H1 (cell line): ENCODE measurements around the gene RPL28. TPM values are rescaled to one million over a fixed set of nuclear protein-coding genes. Genes with fewer than 3 reads are reported as not detected.

Source experiments
- CTCF ChIA-PET: fragments of 300-600 bp; sonication (Branson Sonifier 250); formaldehyde crosslinking; loops from one replicate; lab custom pipeline; 2021; ENCODE audit not compliant: partially characterized antibody; lab: Charles Lee
- POLR2A ChIA-PET: fragments of 300-600 bp; sonication (Branson Sonifier 250); formaldehyde crosslinking; loops from one replicate; lab custom pipeline; 2021; ENCODE audit warnings: inconsistent platforms; ENCODE audit not compliant: partially characterized antibody; lab: Charles Lee
- DNase-seq, 2 experiments: peaks; one replicate each; pipeline versions ENCODE4 v3.0.0 to v3.0.0-alpha.2; 2010 to 2022; ENCODE audit warnings: low spot score in 2 of 2, low read depth in 1 of 2, mixed read lengths in 1 of 2
- FAIRE-seq: peaks from 2 replicates; lab custom pipeline; 2011; peaks lifted over from hg19 to GRCh38; lab: Jason Lieb, UNC
- H2AFZ ChIP-seq: 2 replicates; pipeline ENCODE4 v1.8.1; 2012; ENCODE audit warnings: low read length, inconsistent platforms
- H2AK5ac ChIP-seq: 2 replicates; pipeline ENCODE4 v1.6.1; 2013; ENCODE audit warnings: low read depth, low read length
- H2BK120ac ChIP-seq: replicated peaks from 2 replicates; pipeline ENCODE3; 2013; ENCODE audit warnings: low read depth, low read length, inconsistent platforms
- H2BK12ac ChIP-seq: 2 replicates; pipeline ENCODE4 v1.6.1; 2013; ENCODE audit warnings: low read depth, low read length
- H2BK15ac ChIP-seq: 2 replicates; pipeline ENCODE4 v1.6.1; 2013; ENCODE audit warnings: low read length
- H2BK20ac ChIP-seq: 2 replicates; pipeline ENCODE4 v1.6.1; 2013; ENCODE audit warnings: low read length
- H2BK5ac ChIP-seq: 2 replicates; pipeline ENCODE4 v1.6.1; 2013; ENCODE audit warnings: low read depth, low read length
- H3K14ac ChIP-seq: 2 replicates; pipeline ENCODE4 v1.6.1; 2013; ENCODE audit warnings: inconsistent platforms; ENCODE audit not compliant: insufficient read length
- H3K18ac ChIP-seq: 2 replicates; pipeline ENCODE4 v1.6.1; 2013; ENCODE audit warnings: low read length; ENCODE audit errors: extremely low read depth
- H3K23ac ChIP-seq: 2 replicates; pipeline ENCODE4 v1.6.1; 2013; ENCODE audit warnings: inconsistent platforms; ENCODE audit not compliant: insufficient read length
- H3K23me2 ChIP-seq: 2 replicates; pipeline ENCODE4 v1.6.1; 2013; ENCODE audit warnings: low read depth, low read length
- H3K27ac ChIP-seq: 2 replicates; pipeline ENCODE4 v1.6.1; 2011; ENCODE audit warnings: low read depth, low read length, inconsistent platforms
- H3K27me3 ChIP-seq, 4 experiments: replicated peaks in 1 of 4; 1 replicate in 1 of 4; 2 replicates in 3 of 4; pipeline versions ENCODE4 v1.6.1 to v1.8.1; 2011 to 2013; ENCODE audit warnings: low read length in 3 of 4, mild to moderate bottlenecking in 3 of 4, inconsistent platforms in 2 of 4, mixed read lengths in 2 of 4, moderate library complexity in 1 of 4; ENCODE audit not compliant: control insufficient read depth in 3 of 4, insufficient read depth in 3 of 4; ENCODE audit errors: extremely low read depth in 1 of 4
- H3K36me3 ChIP-seq, 4 experiments: 2 replicates each; pipeline versions ENCODE4 v1.6.1 to v1.8.1; 2011 to 2013; ENCODE audit warnings: mild to moderate bottlenecking in 4 of 4, low read length in 3 of 4, moderate library complexity in 2 of 4, control low read depth in 1 of 4, inconsistent platforms in 1 of 4; ENCODE audit not compliant: insufficient read depth in 4 of 4, control insufficient read depth in 2 of 4
- H3K4ac ChIP-seq: replicated peaks from 2 replicates; pipeline ENCODE3; 2013; ENCODE audit warnings: low read length, low read depth, mixed read lengths, inconsistent platforms; ENCODE audit not compliant: insufficient read length
- H3K4me1 ChIP-seq, 4 experiments: replicated peaks in 1 of 4; 1 replicate in 1 of 4; 2 replicates in 3 of 4; pipeline versions ENCODE4 v1.6.1 to v1.8.1; 2011 to 2013; ENCODE audit warnings: low read length in 3 of 4, inconsistent platforms in 2 of 4, mixed read lengths in 1 of 4; ENCODE audit not compliant: insufficient read depth in 4 of 4, control insufficient read depth in 3 of 4
- H3K4me2 ChIP-seq, 2 experiments: 2 replicates each; pipeline versions ENCODE4 v1.6.1 to v1.8.1; 2011 to 2013; ENCODE audit warnings: low read depth in 2 of 2, low read length in 2 of 2, control low read depth in 1 of 2, inconsistent platforms in 1 of 2, mild to moderate bottlenecking in 1 of 2; ENCODE audit not compliant: insufficient read depth in 1 of 2
- H3K4me3 ChIP-seq, 4 experiments: fragments of 200-600, 300-600 bp in 1 of 4; sonication (generic), shearing (Covaris generic), sonication (Bioruptor Twin) in 1 of 4; 2 replicates each; pipeline versions ENCODE4 v1.5.1 to v1.8.1; 2011 to 2016; ENCODE audit warnings: low read length in 4 of 4, low read depth in 3 of 4, control low read depth in 2 of 4, inconsistent platforms in 2 of 4, mild to moderate bottlenecking in 2 of 4, mixed read lengths in 1 of 4, moderate library complexity in 1 of 4; ENCODE audit not compliant: insufficient read depth in 2 of 4; ENCODE audit errors: extremely low read depth in 1 of 4
- H3K56ac ChIP-seq: replicated peaks from 2 replicates; pipeline ENCODE3; 2013; ENCODE audit warnings: low read depth, mild to moderate bottlenecking, mixed read lengths, low read length, inconsistent platforms; ENCODE audit not compliant: insufficient read length
- H3K79me1 ChIP-seq: 2 replicates; pipeline ENCODE4 v1.6.1; 2013; ENCODE audit warnings: low read depth, low read length, control low read depth
- H3K79me2 ChIP-seq, 2 experiments: 2 replicates each; pipeline versions ENCODE4 v1.6.1 to v1.8.1; 2012 to 2013; ENCODE audit warnings: low read length in 2 of 2, mild to moderate bottlenecking in 2 of 2, inconsistent platforms in 1 of 2; ENCODE audit not compliant: insufficient read depth in 2 of 2, control insufficient read depth in 1 of 2
- H3K9ac ChIP-seq, 4 experiments: replicated peaks in 1 of 4; 1 replicate in 1 of 4; 2 replicates in 3 of 4; pipeline versions ENCODE4 v1.6.1 to v1.8.1; 2011 to 2013; ENCODE audit warnings: low read depth in 3 of 4, low read length in 3 of 4, control low read depth in 2 of 4, mild to moderate bottlenecking in 2 of 4, moderate library complexity in 2 of 4, inconsistent platforms in 1 of 4; ENCODE audit errors: extremely low read depth in 1 of 4
- H3K9me3 ChIP-seq, 2 experiments: 2 replicates each; pipeline versions ENCODE4 v1.6.1 to v1.8.1; 2012 to 2013; ENCODE audit warnings: mild to moderate bottlenecking in 2 of 2, moderate library complexity in 2 of 2, control low read depth in 1 of 2, inconsistent platforms in 1 of 2, low read depth in 1 of 2, low read length in 1 of 2, mixed read lengths in 1 of 2; ENCODE audit not compliant: insufficient read depth in 2 of 2
- H4K20me1 ChIP-seq, 2 experiments: replicated peaks in 1 of 2; 2 replicates each; pipeline versions ENCODE3 to v1.8.1; 2011 to 2013; ENCODE audit warnings: inconsistent platforms in 2 of 2, low read length in 2 of 2, mild to moderate bottlenecking in 1 of 2; ENCODE audit not compliant: insufficient read depth in 2 of 2, control insufficient read depth in 1 of 2
- H4K5ac ChIP-seq: 2 replicates; pipeline ENCODE4 v1.6.1; 2013; ENCODE audit warnings: low read length, low read depth, mixed read lengths, inconsistent platforms; ENCODE audit not compliant: insufficient read length
- H4K8ac ChIP-seq: 2 replicates; pipeline ENCODE4 v1.8.0; 2013; ENCODE audit warnings: mild to moderate bottlenecking, moderate library complexity, low read length, inconsistent platforms; ENCODE audit not compliant: insufficient read depth; ENCODE audit errors: extremely low read depth
- H4K91ac ChIP-seq: replicated peaks from 2 replicates; pipeline ENCODE3; 2013; ENCODE audit warnings: low read length, mixed read lengths, inconsistent platforms; ENCODE audit not compliant: insufficient read length
- CTCF ChIP-seq, 3 experiments: IDR thresholded peaks; 1 replicate in 2 of 3; 2 replicates in 1 of 3; pipeline versions ENCODE4 v1.5.1 to v1.6.1; 2011; ENCODE audit warnings: low read length in 3 of 3, mild to moderate bottlenecking in 3 of 3, inconsistent platforms in 2 of 3, low read depth in 1 of 3, moderate library complexity in 1 of 3; ENCODE audit not compliant: insufficient read depth in 1 of 3; ENCODE audit errors: control extremely low read depth in 1 of 3
- EZH2 ChIP-seq: fragments of 200-600 bp; sonication (generic); IDR thresholded peaks from 2 replicates; pipeline ENCODE4 v1.7.1; 2012; ENCODE audit warnings: low read depth, mild to moderate bottlenecking, moderate library complexity, low read length, inconsistent platforms; ENCODE audit not compliant: severe bottlenecking
- KDM1A ChIP-seq: fragments of 200-600, 300-600 bp; sonication (generic); IDR thresholded peaks from 2 replicates; pipeline ENCODE4 v1.7.1; 2016; ENCODE audit warnings: mild to moderate bottlenecking, low read length, borderline replicate concordance
- KDM5A ChIP-seq: fragments of 200-600 bp; IDR thresholded peaks from 2 replicates; pipeline ENCODE4 v1.7.1; 2012; ENCODE audit warnings: mild to moderate bottlenecking, low read length, inconsistent platforms, mixed read lengths
- SIX5 ChIP-seq: IDR thresholded peaks from 2 replicates; pipeline ENCODE4 v1.6.1; 2011; ENCODE audit warnings: mild to moderate bottlenecking, low read depth, low read length
- SP1 ChIP-seq: IDR thresholded peaks from 2 replicates; pipeline ENCODE4 v1.6.1; 2011; ENCODE audit warnings: low read depth, low read length
- SP4 ChIP-seq: IDR thresholded peaks from 2 replicates; pipeline ENCODE4 v1.6.1; 2012; ENCODE audit warnings: low read length, inconsistent platforms
- WGBS, 2 experiments: shearing (Covaris generic) in 1 of 2; methylation state at CpG; one replicate each; pipeline versions ENCODE4 v1.1.6 to v1.1.7; 2013 to 2015; ENCODE audit warnings: low lambda C conversion rate in 2 of 2, mixed read lengths in 2 of 2, inconsistent platforms in 1 of 2, low coverage in 1 of 2, missing lambda C conversion rate in 1 of 2; ENCODE audit not compliant: insufficient replicate concordance in 2 of 2, insufficient coverage in 1 of 2, insufficient read length in 1 of 2; ENCODE audit errors: extremely low coverage in 1 of 2, missing lambda C conversion rate in 1 of 2; 5-methylcytosine and 5-hydroxymethylcytosine counted together
- polyA plus RNA-seq, 7 experiments: library from polyadenylated mRNA; depleted of rRNA in 3 of 7; stranded (reverse) in 5 of 7; unstranded in 2 of 7; fragments of >200 nt in 5 of 7; fragments of 200-250 nt in 2 of 7; gene quantifications; 1 replicate in 5 of 7; 2 replicates in 1 of 7; 4 replicates in 1 of 7; pipeline versions ENCODE4 v1.2.1 to v1.2.3, GENCODE V29; 2011 to 2013; ENCODE audit warnings: missing spikeins in 2 of 7, mixed read lengths in 2 of 7
- total RNA-seq: library from RNA; stranded (reverse); fragmentation: NEBNext Ultra II Directional; extraction: Animal tissue kit (Norgen Biotek cat#: 25700); gene quantifications from 2 replicates; pipeline ENCODE4 v1.2.1, GENCODE V29; 2021

RPL28 gene
- total and polyA plus RNA-seq, 2 of the 8 experiments (the other 6 are each of a cell fraction or from before 2014, with no cell fraction given): 2,123 to 8,402 TPM

- H3K4ac ChIP-seq: peak overlapping the region; percentile 8
- peak overlapping the region; percentile 69 to 85 (median 84) for H3K4me3 ChIP-seq
- H3K9ac ChIP-seq: peak overlapping the region in 3 of 4 experiments; percentile 68 to 82 (median 76); a peak in 5 of 7 replicates
- FAIRE-seq (no peak), DNase-seq (no peak)
- peak overlapping the region; percentile 88 for H3K56ac ChIP-seq
- H3K14ac ChIP-seq: no peak overlapping the region
- peak overlapping the region; percentile 80 for H3K18ac ChIP-seq
- H2BK12ac ChIP-seq: 0 out of 2 replicates have a peak overlapping the region, but pooled peaks have one; percentile 50
- no peak overlapping the region for H2BK120ac ChIP-seq
- peak overlapping the region; percentile 88 for H2BK5ac ChIP-seq
- CTCF ChIA-PET: interaction anchor here (0.6 to 2.1 kb wide), 10 partner anchors 9 to 877 kb away, joined by 3 to 12 read pairs (median 5); partner anchors contain the start of genes LENG9 and TMEM150B
- H3K36me3 ChIP-seq: peaks cover 0 to 22% (median 13%) of the 10 kb centered on the region in 4 experiments; a peak in 4 of 8 replicates
- peaks cover 20% of the 10 kb centered on the region; the same call in 1 of the 2 replicates for H3K23me2 ChIP-seq
- no peak overlapping the region for H2BK20ac ChIP-seq
- H2AFZ ChIP-seq: no peak overlapping the region
- peak overlapping the region; percentile 74 for H4K8ac ChIP-seq
- H4K91ac ChIP-seq: peak overlapping the region; percentile 34
- H3K9me3 ChIP-seq: no peaks in the 10 kb centered on the region
- H3K23ac ChIP-seq: no peak overlapping the region
- H3K27ac ChIP-seq: peak overlapping the region; percentile 62
- peaks cover 5% of the 10 kb centered on the region; the same call in 1 of the 2 replicates for H3K79me1 ChIP-seq
- 4% methylated on average over 19 of the region's 44 CpGs; no CpG with 5 or more reads in 1 of the 2 experiments for WGBS, 2 experiments
- H3K4me2 ChIP-seq: peak overlapping the region; percentile 79 to 94
- H3K79me2 ChIP-seq: peaks cover 0 to 3% of the 10 kb centered on the region in 2 experiments; a peak in 1 of 4 replicates
- POLR2A ChIA-PET: interaction anchor here (0.6 to 4.1 kb wide), 38 partner anchors 8 to 210 kb away, joined by 3 to 30 read pairs (median 5); partner anchors contain the start of genes GARIN5B, RPL28, TMEM190 and TMEM238
- peaks cover 0 to 6% of the 10 kb centered on the region in 2 experiments for H4K20me1 ChIP-seq
- peak overlapping the region; percentile 53; the same call in 1 of the 2 replicates for H2BK15ac ChIP-seq
- peak overlapping the region; percentile 86; the same call in 1 of the 2 replicates for H2AK5ac ChIP-seq
- peaks cover 0 to 16% (median 9%) of the 10 kb centered on the region in 4 experiments; a peak in 6 of 7 replicates for H3K4me1 ChIP-seq
- H3K27me3 ChIP-seq: peaks cover 0 to 3% (median 0%) of the 10 kb centered on the region in 4 experiments; a peak in 1 of 7 replicates
- peak overlapping the region; percentile 55 for H4K5ac ChIP-seq
- TF ChIP-seq KDM1A: no peak
- TF ChIP-seq SP4: no peak
- no peak for TF ChIP-seq CTCF (IDR thresholded peaks at IDR 0.05; ENCODE audit: control extremely low read depth in 1 of 3, insufficient read depth in 1 of 3, low read depth in 1 of 3, low read length in 3 of 3)
- TF ChIP-seq SIX5: no peak
- no peak for TF ChIP-seq SP1
- TF ChIP-seq KDM5A: no peak
- no peak for TF ChIP-seq EZH2
These were observed 45.6 kb upstream of the RPL28 start for GRCh38 chr19:55339889-55340783.
